Measurements from ENCODE around the gene RNASEH1. TPM values are rescaled to one million over a fixed set of nuclear protein-coding genes. Genes with fewer than 3 reads are reported as not detected.
"Not testable (repeated sequence)": the region's sequence is repeated elsewhere in the genome, so short reads cannot be mapped to it uniquely, and the experiment has no call there.

RNASEH1 gene
- total RNA-seq, 1 experiment from 2014 or later = 20.4 TPM

- Histone ChIP-seq H3K9ac (ENCODE audit: low read length) (no peak overlapping the region), H3K9me2 (replicated peaks; ENCODE audit: insufficient read depth, low read length) (no peaks in the 10 kb centered on the region), H2AFZ (ENCODE audit: low read length) (no peak overlapping the region), H3K36me3 (ENCODE audit: insufficient read depth, low read length) (peaks cover 14% of the 10 kb centered on the region; the same call in 1 of the 2 replicates), H3K9me3 (ENCODE audit: low read length) (no peaks in the 10 kb centered on the region), H3K4me1 (ENCODE audit: low read length) (no peaks in the 10 kb centered on the region), H3K79me2 (ENCODE audit: low read length) (no peaks in the 10 kb centered on the region), H3K27me3 (ENCODE audit: low read length) (no peaks in the 10 kb centered on the region), H4K20me1 (ENCODE audit: insufficient read depth, low read depth, low read length) (0 out of 2 replicates have a peak, but pooled peaks cover 8% of the 10 kb centered on the region), H3K4me2 (ENCODE audit: low read depth, low read length, poor library complexity, severe bottlenecking) (no peak overlapping the region), H3K27ac (ENCODE audit: low read length) (no peak overlapping the region), H3K4me3 (ENCODE audit: low read length) (no peak overlapping the region)
- no peak for DNase-seq
These were observed 27.4 kb upstream of the RNASEH1 start for GRCh38 chr2:3585261-3586109.

DNA sequence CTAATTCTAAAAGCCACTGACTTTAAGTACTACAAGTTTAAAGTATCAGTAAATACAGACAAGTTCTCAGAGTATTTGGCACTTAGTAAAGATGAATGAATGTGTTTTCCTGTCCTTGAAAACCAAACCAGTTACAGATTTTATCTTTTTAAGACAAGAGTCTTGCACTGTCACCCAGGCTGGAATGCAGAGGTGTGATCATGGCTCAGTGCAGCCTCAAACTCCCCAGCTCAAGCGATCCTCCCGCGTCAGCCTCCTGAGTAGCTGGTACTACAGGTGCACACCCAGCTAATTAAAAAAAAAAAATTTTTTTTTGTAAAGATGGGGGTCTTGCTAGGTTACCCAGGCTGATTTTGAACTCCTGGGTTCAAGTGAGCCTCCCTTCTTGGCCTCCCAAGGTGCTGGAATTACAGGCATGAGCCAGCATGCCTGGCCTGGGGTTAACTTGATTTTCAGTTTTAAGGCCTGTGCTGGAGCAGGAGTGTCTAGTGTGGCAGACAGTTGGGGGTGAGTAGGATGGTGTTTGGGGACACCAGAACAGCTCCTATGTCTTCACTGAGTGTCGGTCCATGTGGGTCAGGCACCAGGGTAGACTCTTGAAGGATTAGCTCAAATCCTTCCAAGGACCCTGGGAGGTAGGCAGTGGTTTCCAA lies 26.6 kb upstream of the RNASEH1 start:
- Histone ChIP-seq H3K27me3 (ENCODE audit: low read length) (no peaks in the 10 kb centered on the region), H3K36me3 (ENCODE audit: insufficient read depth, low read length) (peaks cover 21% of the 10 kb centered on the region; the same call in 1 of the 2 replicates), H3K27ac (ENCODE audit: low read length) (no peak overlapping the region), H3K9me2 (replicated peaks; ENCODE audit: insufficient read depth, low read length) (no peaks in the 10 kb centered on the region), H3K4me3 (ENCODE audit: low read length) (no peak overlapping the region), H4K20me1 (ENCODE audit: insufficient read depth, low read depth, low read length) (peaks cover 11% of the 10 kb centered on the region; the same call in 1 of the 2 replicates), H2AFZ (ENCODE audit: low read length) (no peak overlapping the region), H3K9ac (ENCODE audit: low read length) (no peak overlapping the region), H3K4me2 (ENCODE audit: low read depth, low read length, poor library complexity, severe bottlenecking) (no peak overlapping the region), H3K4me1 (ENCODE audit: low read length) (no peaks in the 10 kb centered on the region), H3K79me2 (ENCODE audit: low read length) (no peaks in the 10 kb centered on the region), H3K9me3 (ENCODE audit: low read length) (no peaks in the 10 kb centered on the region)
- DNase-seq = no peak

DNA sequence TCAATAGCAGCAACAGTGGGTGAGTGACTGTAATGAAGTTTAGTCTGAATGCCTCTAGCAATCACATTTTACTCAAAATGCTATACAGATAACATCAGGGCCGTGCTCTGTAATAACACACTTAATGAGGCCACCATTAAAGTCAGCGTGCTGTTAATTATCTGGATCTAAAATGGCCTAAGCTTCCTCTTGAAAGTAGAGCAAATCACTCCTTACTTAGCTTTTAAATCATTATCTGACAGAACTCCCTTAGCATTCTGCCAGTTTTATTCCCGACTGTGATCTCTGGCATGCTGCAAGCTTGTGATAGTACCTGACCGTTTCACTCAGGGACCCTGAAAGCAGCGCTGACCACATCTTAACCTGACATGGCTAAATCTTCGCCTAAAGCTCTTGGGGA lies 25.9 kb upstream of the RNASEH1 start:
- Histone ChIP-seq H3K4me3 (ENCODE audit: low read length) (no peak overlapping the region), H3K9ac (ENCODE audit: low read length) (no peak overlapping the region), H3K9me2 (replicated peaks; ENCODE audit: insufficient read depth, low read length) (no peaks in the 10 kb centered on the region), H3K27ac (ENCODE audit: low read length) (no peak overlapping the region), H4K20me1 (ENCODE audit: insufficient read depth, low read depth, low read length) (peaks cover 18% of the 10 kb centered on the region), H3K79me2 (ENCODE audit: low read length) (peaks cover 5% of the 10 kb centered on the region; the same call in 1 of the 2 replicates), H3K4me2 (ENCODE audit: low read depth, low read length, poor library complexity, severe bottlenecking) (no peak overlapping the region), H2AFZ (ENCODE audit: low read length) (no peak overlapping the region), H3K9me3 (ENCODE audit: low read length) (no peaks in the 10 kb centered on the region), H3K36me3 (ENCODE audit: insufficient read depth, low read length) (peaks cover 28% of the 10 kb centered on the region), H3K27me3 (ENCODE audit: low read length) (no peaks in the 10 kb centered on the region), H3K4me1 (ENCODE audit: low read length) (peaks cover 5% of the 10 kb centered on the region; the same call in 1 of the 2 replicates)
- DNase-seq = no peak

GRCh38 chr2:3581367-3582262 lies 23.5 kb upstream of the RNASEH1 start:
- Histone ChIP-seq H4K20me1 (ENCODE audit: insufficient read depth, low read depth, low read length) (peaks cover 42% of the 10 kb centered on the region), H3K9ac (ENCODE audit: low read length) (no peak overlapping the region), H3K4me1 (ENCODE audit: low read length) (peaks cover 30% of the 10 kb centered on the region), H3K9me2 (replicated peaks; ENCODE audit: insufficient read depth, low read length) (no peaks in the 10 kb centered on the region), H2AFZ (ENCODE audit: low read length) (no peak overlapping the region), H3K79me2 (ENCODE audit: low read length) (peaks cover 29% of the 10 kb centered on the region), H3K9me3 (ENCODE audit: low read length) (no peaks in the 10 kb centered on the region), H3K4me3 (ENCODE audit: low read length) (no peak overlapping the region), H3K36me3 (ENCODE audit: insufficient read depth, low read length) (peaks cover 52% of the 10 kb centered on the region), H3K27ac (ENCODE audit: low read length) (no peak overlapping the region), H3K4me2 (ENCODE audit: low read depth, low read length, poor library complexity, severe bottlenecking) (no peak overlapping the region), H3K27me3 (ENCODE audit: low read length) (no peaks in the 10 kb centered on the region)
- DNase-seq = peak; percentile 53

DNA sequence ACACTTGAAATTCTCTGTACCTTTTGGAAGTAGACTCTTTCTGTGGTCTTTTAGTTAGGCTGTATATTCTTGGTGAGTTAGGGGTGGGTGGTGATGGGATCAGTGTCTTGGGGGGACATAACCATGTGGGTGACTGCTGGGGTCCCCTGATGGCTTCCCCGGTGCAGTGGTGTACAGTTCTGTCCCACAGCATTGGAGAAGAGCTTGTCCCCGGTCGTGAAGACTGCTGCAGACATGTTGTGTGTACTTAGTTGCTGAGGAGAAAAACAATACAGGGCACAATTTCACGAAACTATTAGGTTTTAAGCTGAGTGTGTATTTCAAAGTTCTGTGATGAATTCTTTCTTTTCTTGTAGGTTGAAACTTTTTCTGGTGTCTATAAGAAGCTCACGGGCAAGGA lies 22.3 kb upstream of the RNASEH1 start:
- Histone ChIP-seq H3K27ac (ENCODE audit: low read length) (no peak overlapping the region), H3K4me3 (ENCODE audit: low read length) (no peak overlapping the region), H3K9me3 (ENCODE audit: low read length) (no peaks in the 10 kb centered on the region), H2AFZ (ENCODE audit: low read length) (no peak overlapping the region), H3K4me1 (ENCODE audit: low read length) (peaks cover 36% of the 10 kb centered on the region), H3K27me3 (ENCODE audit: low read length) (no peaks in the 10 kb centered on the region), H3K36me3 (ENCODE audit: insufficient read depth, low read length) (peaks cover 63% of the 10 kb centered on the region), H3K79me2 (ENCODE audit: low read length) (peaks cover 41% of the 10 kb centered on the region), H3K9ac (ENCODE audit: low read length) (no peak overlapping the region), H4K20me1 (ENCODE audit: insufficient read depth, low read depth, low read length) (peaks cover 53% of the 10 kb centered on the region), H3K4me2 (ENCODE audit: low read depth, low read length, poor library complexity, severe bottlenecking) (no peak overlapping the region), H3K9me2 (replicated peaks; ENCODE audit: insufficient read depth, low read length) (no peaks in the 10 kb centered on the region)
- DNase-seq = no peak

DNA sequence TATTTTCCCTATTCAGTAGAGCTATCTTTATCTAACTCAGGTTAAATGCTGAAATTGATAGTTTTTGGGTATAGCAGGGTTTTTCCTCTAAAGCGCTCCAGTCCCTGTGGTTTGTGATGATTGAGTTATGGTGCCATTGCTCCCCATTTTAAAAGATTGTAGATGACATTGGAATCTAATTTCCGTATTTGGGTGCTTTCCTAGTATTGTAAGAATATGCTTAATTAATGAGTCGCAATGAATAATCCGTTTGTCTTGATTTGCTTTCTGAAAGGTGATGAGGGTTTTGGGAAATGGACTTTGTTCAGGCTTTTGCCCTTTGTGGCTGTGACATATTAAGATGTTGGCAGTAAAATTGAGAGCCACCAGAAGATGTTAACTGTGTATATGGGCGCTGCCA lies 20.9 kb upstream of the RNASEH1 start:
- Histone ChIP-seq H3K4me2 (ENCODE audit: low read depth, low read length, poor library complexity, severe bottlenecking) (no peak overlapping the region), H3K9me3 (ENCODE audit: low read length) (no peaks in the 10 kb centered on the region), H4K20me1 (ENCODE audit: insufficient read depth, low read depth, low read length) (peaks cover 53% of the 10 kb centered on the region), H3K4me1 (ENCODE audit: low read length) (peaks cover 42% of the 10 kb centered on the region), H3K27me3 (ENCODE audit: low read length) (no peaks in the 10 kb centered on the region), H2AFZ (ENCODE audit: low read length) (no peak overlapping the region), H3K4me3 (ENCODE audit: low read length) (no peak overlapping the region), H3K9ac (ENCODE audit: low read length) (no peak overlapping the region), H3K36me3 (ENCODE audit: insufficient read depth, low read length) (peaks cover 63% of the 10 kb centered on the region), H3K27ac (ENCODE audit: low read length) (no peak overlapping the region), H3K79me2 (ENCODE audit: low read length) (peaks cover 45% of the 10 kb centered on the region), H3K9me2 (replicated peaks; ENCODE audit: insufficient read depth, low read length) (no peaks in the 10 kb centered on the region)
- DNase-seq = no peak

GRCh38 chr2:3576263-3576630 lies 18.1 kb upstream of the RNASEH1 start:
- H3K9me2 ChIP-seq (replicated peaks; ENCODE audit: insufficient read depth, low read length); H3K9me3 ChIP-seq (ENCODE audit: low read length); DNase-seq; H2AFZ ChIP-seq (ENCODE audit: low read length); H3K27me3 ChIP-seq (ENCODE audit: low read length): not testable (repeated sequence)
- peak overlapping the region; percentile 90 for H3K27ac ChIP-seq (ENCODE audit: low read length)
- H3K4me2 ChIP-seq (ENCODE audit: low read depth, low read length, poor library complexity, severe bottlenecking) = peak overlapping the region; percentile 96
- peaks cover 47% of the 10 kb centered on the region for H4K20me1 ChIP-seq (ENCODE audit: insufficient read depth, low read depth, low read length)
- H3K36me3 ChIP-seq (ENCODE audit: insufficient read depth, low read length) = peaks cover 55% of the 10 kb centered on the region
- peaks cover 45% of the 10 kb centered on the region for H3K79me2 ChIP-seq (ENCODE audit: low read length)
- peaks cover 45% of the 10 kb centered on the region for H3K4me1 ChIP-seq (ENCODE audit: low read length)
- H3K4me3 ChIP-seq (ENCODE audit: low read length) = peak overlapping the region; percentile 84
- peak overlapping the region; percentile 92 for H3K9ac ChIP-seq (ENCODE audit: low read length)
